Natural killer cell (primary cell): ENCODE measurements around the gene NOC3L. TPM values are rescaled to one million over a fixed set of nuclear protein-coding genes. Genes with fewer than 3 reads are reported as not detected.

Experiments used
- ATAC-seq, 3 donors: fragments of 150-1000 bp in 2 of 3; fragments of 200-7000 bp in 1 of 3; cut with Tn5 transposase; 1 replicate in 1 of 3; 2 replicates in 2 of 3; pipeline ENCODE4 v1.10.0; 2021; ENCODE audit warnings: mild to moderate bottlenecking in 2 of 3, moderate library complexity in 2 of 3
- DNase-seq, 2 donors: peaks; one replicate each; pipeline versions ENCODE4 v3.0.0 to v3.0.0-alpha.2; 2013 to 2021; ENCODE audit warnings: mixed read lengths in 1 of 2
- H3K27ac ChIP-seq: one replicate; pipeline ENCODE4 v1.5.1; 2013; ENCODE audit warnings: mild to moderate bottlenecking, low read length
- H3K27me3 ChIP-seq: one replicate; pipeline ENCODE4 v1.6.1; 2013; ENCODE audit warnings: low read length; ENCODE audit not compliant: control insufficient read depth, insufficient read depth
- H3K36me3 ChIP-seq: one replicate; pipeline ENCODE4 v1.6.1; 2013; ENCODE audit warnings: low read length; ENCODE audit not compliant: control insufficient read depth, insufficient read depth
- H3K4me1 ChIP-seq: one replicate; pipeline ENCODE4 v1.6.1; 2013; ENCODE audit warnings: low read length; ENCODE audit not compliant: control insufficient read depth, insufficient read depth
- H3K4me3 ChIP-seq: one replicate; pipeline ENCODE4 v1.5.1; 2013; ENCODE audit warnings: low read length
- H3K9me3 ChIP-seq: one replicate; pipeline ENCODE4 v1.6.1; 2013; ENCODE audit warnings: low read length; ENCODE audit not compliant: control insufficient read depth, insufficient read depth
- H3K27ac Mint-ChIP-seq, 2 donors: one replicate each; pipeline ENCODE4 v1.8.0; 2022; ENCODE audit warnings: mild to moderate bottlenecking in 2 of 2, mixed read lengths in 2 of 2, moderate library complexity in 1 of 2
- H3K27me3 Mint-ChIP-seq, 2 donors: one replicate each; pipeline ENCODE4 v1.8.0; 2022; ENCODE audit warnings: low read depth in 2 of 2, mixed read lengths in 2 of 2
- H3K36me3 Mint-ChIP-seq: one replicate; pipeline ENCODE4 v1.8.0; 2022; ENCODE audit warnings: mixed read lengths
- H3K4me1 Mint-ChIP-seq, 2 donors: one replicate each; pipeline ENCODE4 v1.8.0; 2022; ENCODE audit warnings: mixed read lengths in 2 of 2
- H3K4me3 Mint-ChIP-seq: one replicate; pipeline ENCODE4 v1.8.0; 2022; ENCODE audit warnings: mild to moderate bottlenecking, moderate library complexity, mixed read lengths
- H3K9me3 Mint-ChIP-seq, 2 donors: one replicate each; pipeline ENCODE4 v1.8.0; 2022; ENCODE audit warnings: mixed read lengths in 2 of 2
- CTCF ChIP-seq: fragments of 200-600 bp; IDR thresholded peaks from one replicate; pipeline ENCODE4 v1.8.0; 2022; ENCODE audit warnings: antibody characterized with exemption
- WGBS: methylation state at CpG from one replicate; pipeline ENCODE4 v1.1.7; 2013; ENCODE audit warnings: missing lambda C conversion rate; ENCODE audit not compliant: insufficient coverage; 5-methylcytosine and 5-hydroxymethylcytosine counted together
- intact Hi-C: fragments of 100-400 bp; cut with micrococcal nuclease; formaldehyde crosslinking; loops from one replicate; pipeline ENCODE4 v1.14.2; 2022
- total RNA-seq, 4 donors: library from RNA; stranded (reverse); fragments of 120-200 nt in 1 of 4; gene quantifications; one replicate each; pipeline versions ENCODE4 v1.2.3 to v1.2.4, GENCODE V29; 2013 to 2022

NOC3L gene
- total RNA-seq, 3 donors from 2014 or later (not counting 1 experiment from before 2014, with no cell fraction given), result 10.8 to 18.6 (median 13.1) TPM

- no peaks in the 10 kb centered on the region for H3K36me3 Mint-ChIP-seq
- no peaks in the 10 kb centered on the region for H3K27me3 ChIP-seq
- no peaks in the 10 kb centered on the region for H3K9me3 Mint-ChIP-seq
- ATAC-seq (no peak), DNase-seq (no peak)
- H3K27me3 Mint-ChIP-seq, result peaks cover 14 to 39% of the 10 kb centered on the region in 2 donors
- no peak overlapping the region for H3K4me3 Mint-ChIP-seq
- no peak overlapping the region for H3K27ac ChIP-seq
- no peak overlapping the region for H3K27ac Mint-ChIP-seq
- H3K36me3 ChIP-seq, result no peaks in the 10 kb centered on the region
- 89% methylated on average over 7 of the region's 7 CpGs for WGBS
- H3K9me3 ChIP-seq, result no peaks in the 10 kb centered on the region
- intact Hi-C loops, result no loop called here
- H3K4me1 ChIP-seq, result peaks cover 3% of the 10 kb centered on the region
- H3K4me3 ChIP-seq, result no peak overlapping the region
- TF ChIP-seq CTCF, result no peak
- H3K4me1 Mint-ChIP-seq, result peaks cover 0 to under 1% of the 10 kb centered on the region in 2 donors
These were observed 46.4 kb upstream of the NOC3L start for GRCh38 chr10:94409021-94409657.

- Histone ChIP-seq H3K9me3 (no peaks in the 10 kb centered on the region), H3K4me1 (peaks cover 7% of the 10 kb centered on the region), H3K36me3 (no peaks in the 10 kb centered on the region), H3K27ac (no peak overlapping the region), H3K27me3 (no peaks in the 10 kb centered on the region), H3K4me3 (no peak overlapping the region)
- Mint-ChIP-seq H3K4me1 (peaks cover 7% of the 10 kb centered on the region in 2 donors), H3K27ac (no peak overlapping the region), H3K27me3 (peaks cover 15 to 39% of the 10 kb centered on the region in 2 donors), H3K9me3 (no peaks in the 10 kb centered on the region), H3K36me3 (no peaks in the 10 kb centered on the region), H3K4me3 (no peak overlapping the region)
- no peak for TF ChIP-seq CTCF
- no peak for DNase-seq
- ATAC-seq, result no peak
- 73% methylated on average over 3 of the region's 3 CpGs for WGBS
- intact Hi-C loops, result no loop called here
These were observed 44.9 kb upstream of the NOC3L start for GRCh38 chr10:94407668-94408067.

GRCh38 chr10:94405406-94405805, 42.7 kb upstream of the NOC3L start:
- Mint-ChIP-seq H3K9me3 (peaks cover 0 to 2% of the 10 kb centered on the region in 2 donors), H3K4me1 (peaks cover 7% of the 10 kb centered on the region in 2 donors), H3K27me3 (peaks cover 28 to 48% of the 10 kb centered on the region in 2 donors), H3K27ac (no peak overlapping the region), H3K36me3 (no peaks in the 10 kb centered on the region), H3K4me3 (no peak overlapping the region)
- ATAC-seq (no peak), DNase-seq (no peak)
- H3K4me1 ChIP-seq, result peaks cover 15% of the 10 kb centered on the region
- no peak overlapping the region for H3K4me3 ChIP-seq
- no peak for TF ChIP-seq CTCF
- intact Hi-C loops, result no loop called here
- no peaks in the 10 kb centered on the region for H3K36me3 ChIP-seq
- H3K27ac ChIP-seq, result no peak overlapping the region
- H3K9me3 ChIP-seq, result no peaks in the 10 kb centered on the region
- peaks cover 6% of the 10 kb centered on the region for H3K27me3 ChIP-seq
